VCaP (cell line): ENCODE measurements around the gene IRF2BP2.

Experiments used
- H3K27ac ChIP-seq: fragments of 450-650 bp; 2 replicates; pipeline ENCODE4 v1.5.1; 2017
- CTCF ChIP-seq: fragments of 450-650 bp; conservative IDR thresholded peaks from 2 replicates; pipeline ENCODE4 v1.5.1; 2017; ENCODE audit warnings: mild to moderate bottlenecking, moderate library complexity

IRF2BP2 gene

GRCh38 chr1:234589064-234589800 is 20.7 kb downstream of the IRF2BP2 start:
- no peak overlapping the region for H3K27ac ChIP-seq
- TF ChIP-seq CTCF: no peak

- no peak overlapping the region for H3K27ac ChIP-seq
- TF ChIP-seq CTCF: no peak
These were observed 21.6 kb downstream of the IRF2BP2 start for GRCh38 chr1:234588386-234588785.

GRCh38 chr1:234586892-234587485 is 23.0 kb downstream of the IRF2BP2 start:
- TF ChIP-seq CTCF: no peak
- H3K27ac ChIP-seq: no peak overlapping the region

- TF ChIP-seq CTCF: no peak
- H3K27ac ChIP-seq: no peak overlapping the region
These were observed 23.7 kb downstream of the IRF2BP2 start for GRCh38 chr1:234586304-234586703.

- H3K27ac ChIP-seq: no peak overlapping the region
- TF ChIP-seq CTCF: no peak
These were observed 24.5 kb downstream of the IRF2BP2 start for GRCh38 chr1:234585330-234586055.

- H3K27ac ChIP-seq: no peak overlapping the region
- TF ChIP-seq CTCF: no peak
These were observed 25.1 kb downstream of the IRF2BP2 start for GRCh38 chr1:234584926-234585325.

- H3K27ac ChIP-seq: no peak overlapping the region
- TF ChIP-seq CTCF: no peak
These were observed 25.6 kb downstream of the IRF2BP2 start for GRCh38 chr1:234584420-234584805.
